ENCODE data around the gene ASTN2. TPM values are rescaled to one million over a fixed set of nuclear protein-coding genes. Genes with fewer than 3 reads are reported as not detected.
A peak's percentile ranks its signal among the peaks of the same experiment; 100 is the strongest.

The ASTN2 gene
- total RNA-seq, 1 donor from 2014 or later = 2.5 TPM

GRCh38 chr9:116763770-116764169, 651.1 kb downstream of the ASTN2 start:
- DNase-seq (ENCODE audit: low spot score) = no peak
- intact Hi-C loops (cut with DNase I) = no loop called here

- DNase-seq (ENCODE audit: low spot score) = no peak
- intact Hi-C loops (cut with DNase I) = no loop called here
These were observed 654.2 kb downstream of the ASTN2 start for GRCh38 chr9:116760636-116761035.

GRCh38 chr9:116757030-116757429, 657.8 kb downstream of the ASTN2 start:
- no peak for DNase-seq (ENCODE audit: low spot score)
- intact Hi-C loops (cut with DNase I) = no loop called here

GRCh38 chr9:116753389-116753788, 661.5 kb downstream of the ASTN2 start:
- intact Hi-C loops (cut with DNase I) = no loop called here
- DNase-seq (ENCODE audit: low spot score) = no peak

- intact Hi-C loops (cut with DNase I) = no loop called here
- DNase-seq (ENCODE audit: low spot score) = no peak
These were observed 664.3 kb downstream of the ASTN2 start for GRCh38 chr9:116750510-116750909.

- DNase-seq (ENCODE audit: low spot score) = no peak
- intact Hi-C loops (cut with DNase I) = no loop called here
These were observed 665.1 kb downstream of the ASTN2 start for GRCh38 chr9:116749772-116750171.

- DNase-seq (ENCODE audit: low spot score) = no peak
- intact Hi-C loops (cut with DNase I) = no loop called here
These were observed 665.7 kb downstream of the ASTN2 start for GRCh38 chr9:116749176-116749575.

- intact Hi-C loops (cut with DNase I) = no loop called here
- DNase-seq (ENCODE audit: low spot score) = no peak
These were observed 673.1 kb downstream of the ASTN2 start for GRCh38 chr9:116741742-116742141.

- DNase-seq (ENCODE audit: low spot score) = no peak
- intact Hi-C loops (cut with DNase I) = no loop called here
These were observed 673.6 kb downstream of the ASTN2 start for GRCh38 chr9:116741086-116741740.

GRCh38 chr9:116737152-116737546, 677.7 kb downstream of the ASTN2 start:
- peak; percentile 79 for DNase-seq (ENCODE audit: low spot score)
- intact Hi-C loops (cut with DNase I) = loop anchor here (2.0 kb wide), 1 partner anchor 122 kb away; no protein-coding TSS in a partner anchor

GRCh38 chr9:116736399-116737151, 678.3 kb downstream of the ASTN2 start:
- no peak for DNase-seq (ENCODE audit: low spot score)
- intact Hi-C loops (cut with DNase I) = loop anchor here (2.0 kb wide), 1 partner anchor 122 kb away; no protein-coding TSS in a partner anchor

- DNase-seq (ENCODE audit: low spot score) = no peak
- intact Hi-C loops (cut with DNase I) = no loop called here
These were observed 681.7 kb downstream of the ASTN2 start for GRCh38 chr9:116733010-116733641.

- intact Hi-C loops (cut with DNase I) = no loop called here
- no peak for DNase-seq (ENCODE audit: low spot score)
These were observed 688.3 kb downstream of the ASTN2 start for GRCh38 chr9:116726602-116727001.

GRCh38 chr9:116724123-116724522, 690.7 kb downstream of the ASTN2 start:
- DNase-seq (ENCODE audit: low spot score) = no peak
- intact Hi-C loops (cut with DNase I) = no loop called here

- no peak for DNase-seq (ENCODE audit: low spot score)
- intact Hi-C loops (cut with DNase I) = no loop called here
These were observed 692.9 kb downstream of the ASTN2 start for GRCh38 chr9:116721944-116722343.

- DNase-seq (ENCODE audit: low spot score) = no peak
- intact Hi-C loops (cut with DNase I) = no loop called here
These were observed 693.4 kb downstream of the ASTN2 start for GRCh38 chr9:116721411-116721810.

- no peak for DNase-seq (ENCODE audit: low spot score)
- intact Hi-C loops (cut with DNase I) = no loop called here
These were observed 694.7 kb downstream of the ASTN2 start for GRCh38 chr9:116720111-116720510.

GRCh38 chr9:116718111-116718510, 696.7 kb downstream of the ASTN2 start:
- DNase-seq (ENCODE audit: low spot score) = no peak
- intact Hi-C loops (cut with DNase I) = no loop called here

- no peak for DNase-seq (ENCODE audit: low spot score)
- intact Hi-C loops (cut with DNase I) = no loop called here
These were observed 697.7 kb downstream of the ASTN2 start for GRCh38 chr9:116717150-116717549.

- no peak for DNase-seq (ENCODE audit: low spot score)
- intact Hi-C loops (cut with DNase I) = no loop called here
These were observed 698.4 kb downstream of the ASTN2 start for GRCh38 chr9:116716438-116716837.

- DNase-seq (ENCODE audit: low spot score) = no peak
- intact Hi-C loops (cut with DNase I) = no loop called here
These were observed 699.1 kb downstream of the ASTN2 start for GRCh38 chr9:116715751-116716150.

All from cardiac septum (tissue), 1 donor.